H9 (cell line): ENCODE data around the gene ING5. TPM values are rescaled to one million over a fixed set of nuclear protein-coding genes. Genes with fewer than 3 reads are reported as not detected.

Experiments
- DNase-seq: peaks from one replicate; pipeline ENCODE4 v3.0.0-alpha.2; 2017
- H2AFZ ChIP-seq: one replicate; pipeline ENCODE4 v1.6.1; 2013; ENCODE audit warnings: mild to moderate bottlenecking, low read length, control low read depth, moderate library complexity
- H2AK5ac ChIP-seq: 2 replicates; pipeline ENCODE4 v1.6.1; 2013; ENCODE audit warnings: low read length, control low read depth, mixed read lengths; ENCODE audit not compliant: insufficient read length
- H2BK120ac ChIP-seq: one replicate; pipeline ENCODE4 v1.6.1; 2013; ENCODE audit warnings: low read depth, mild to moderate bottlenecking, low read length, control low read depth, inconsistent platforms; ENCODE audit not compliant: poor library complexity, severe bottlenecking
- H2BK12ac ChIP-seq: 2 replicates; pipeline ENCODE4 v1.6.1; 2013; ENCODE audit warnings: low read length, control low read depth, mixed read lengths, low read depth; ENCODE audit not compliant: insufficient read length
- H2BK15ac ChIP-seq: 2 replicates; pipeline ENCODE4 v1.6.1; 2013; ENCODE audit warnings: low read depth, low read length, control low read depth
- H2BK20ac ChIP-seq: one replicate; pipeline ENCODE4 v1.6.1; 2013; ENCODE audit warnings: low read depth, mild to moderate bottlenecking, low read length, control low read depth, inconsistent platforms; ENCODE audit not compliant: poor library complexity, severe bottlenecking
- H2BK5ac ChIP-seq: 2 replicates; pipeline ENCODE4 v1.6.1; 2013; ENCODE audit warnings: low read length, control low read depth, mixed read lengths; ENCODE audit not compliant: insufficient read length
- H3K14ac ChIP-seq: 2 replicates; pipeline ENCODE4 v1.6.1; 2013; ENCODE audit warnings: low read length, control low read depth; ENCODE audit not compliant: insufficient read depth
- H3K18ac ChIP-seq: 2 replicates; pipeline ENCODE4 v1.6.1; 2013; ENCODE audit warnings: low read depth, mild to moderate bottlenecking, mixed read lengths, low read length, control low read depth; ENCODE audit not compliant: insufficient read length
- H3K23ac ChIP-seq: 2 replicates; pipeline ENCODE4 v1.6.1; 2013; ENCODE audit warnings: low read length, control low read depth, mixed read lengths, low read depth; ENCODE audit not compliant: insufficient read length
- H3K23me2 ChIP-seq: 2 replicates; pipeline ENCODE4 v1.6.1; 2013; ENCODE audit warnings: low read depth, mild to moderate bottlenecking, mixed read lengths, low read length, control low read depth; ENCODE audit not compliant: insufficient read length, poor library complexity, severe bottlenecking
- H3K27ac ChIP-seq: 2 replicates; pipeline ENCODE4 v1.5.1; 2013; ENCODE audit warnings: low read length, control low read depth, mixed read lengths, low read depth; ENCODE audit not compliant: insufficient read length
- H3K27me3 ChIP-seq: 2 replicates; pipeline ENCODE4 v1.6.1; 2013; ENCODE audit warnings: low read length, control low read depth, inconsistent platforms; ENCODE audit not compliant: insufficient read depth
- H3K4ac ChIP-seq: 2 replicates; pipeline ENCODE4 v1.6.1; 2013; ENCODE audit warnings: low read depth, mild to moderate bottlenecking, control low read depth, inconsistent platforms, low read length, moderate library complexity
- H3K4me1 ChIP-seq: 2 replicates; pipeline ENCODE4 v1.6.1; 2013; ENCODE audit warnings: low read length, control low read depth, inconsistent platforms; ENCODE audit not compliant: insufficient read depth
- H3K4me2 ChIP-seq: 2 replicates; pipeline ENCODE4 v1.6.1; 2013; ENCODE audit warnings: low read length, control low read depth, mixed read lengths; ENCODE audit not compliant: insufficient read length, insufficient read depth
- H3K56ac ChIP-seq: 2 replicates; pipeline ENCODE4 v1.6.1; 2013; ENCODE audit warnings: low read depth, mild to moderate bottlenecking, mixed read lengths, low read length, control low read depth; ENCODE audit not compliant: insufficient read length
- H3K79me1 ChIP-seq: 2 replicates; pipeline ENCODE4 v1.6.1; 2013; ENCODE audit warnings: low read depth, mild to moderate bottlenecking, moderate library complexity, low read length, control low read depth, inconsistent platforms; ENCODE audit not compliant: insufficient read depth, poor library complexity, severe bottlenecking
- H3K79me2 ChIP-seq: 2 replicates; pipeline ENCODE4 v1.6.1; 2013; ENCODE audit warnings: low read length, control low read depth, inconsistent platforms; ENCODE audit not compliant: insufficient read depth
- H3K9ac ChIP-seq: 2 replicates; pipeline ENCODE4 v1.6.1; 2013; ENCODE audit warnings: low read length, control low read depth, mixed read lengths; ENCODE audit not compliant: insufficient read length; ENCODE audit errors: extremely low read depth
- H3K9me3 ChIP-seq: one replicate; pipeline ENCODE4 v1.6.1; 2013; ENCODE audit warnings: low read depth, low read length, inconsistent platforms; ENCODE audit not compliant: control insufficient read depth
- H3T11ph ChIP-seq: one replicate; pipeline ENCODE4 v1.6.1; 2013; ENCODE audit warnings: mild to moderate bottlenecking, low read length, control low read depth, inconsistent platforms
- H4K20me1 ChIP-seq: one replicate; pipeline ENCODE4 v1.6.1; 2013; ENCODE audit not compliant: control insufficient read depth, insufficient read length, insufficient read depth
- H4K5ac ChIP-seq: 2 replicates; pipeline ENCODE4 v1.6.1; 2013; ENCODE audit warnings: low read depth, mild to moderate bottlenecking, mixed read lengths, low read length, control low read depth; ENCODE audit not compliant: insufficient read length
- H4K8ac ChIP-seq: replicated peaks from 2 replicates; pipeline ENCODE4 v1.6.1; 2013; ENCODE audit warnings: low read length, control low read depth, mixed read lengths, low read depth; ENCODE audit not compliant: insufficient read length
- H4K91ac ChIP-seq: 2 replicates; pipeline ENCODE4 v1.6.1; 2013; ENCODE audit warnings: low read depth, mild to moderate bottlenecking, moderate library complexity, mixed read lengths, low read length, control low read depth; ENCODE audit not compliant: insufficient read length
- H3K27ac Mint-ChIP-seq, 3 experiments: 2 replicates in 2 of 3; 3 replicates in 1 of 3; pipeline ENCODE4 v1.8.0; 2020 to 2021; ENCODE audit warnings: mixed read lengths in 3 of 3, mild to moderate bottlenecking in 1 of 3, moderate library complexity in 1 of 3
- H3K27me3 Mint-ChIP-seq: 2 replicates; pipeline ENCODE4 v1.8.0; 2021; ENCODE audit warnings: low read depth, mild to moderate bottlenecking, moderate library complexity, mixed read lengths
- H3K36me3 Mint-ChIP-seq, 3 experiments: 2 replicates in 2 of 3; 3 replicates in 1 of 3; pipeline ENCODE4 v1.8.0; 2020 to 2021; ENCODE audit warnings: low read depth in 3 of 3, mixed read lengths in 3 of 3; ENCODE audit not compliant: insufficient read depth in 1 of 3
- H3K4me1 Mint-ChIP-seq, 2 experiments: 2 replicates each; pipeline ENCODE4 v1.8.0; 2020; ENCODE audit warnings: mixed read lengths in 2 of 2
- H3K4me3 Mint-ChIP-seq, 2 experiments: 2 replicates in 1 of 2; 3 replicates in 1 of 2; pipeline ENCODE4 v1.8.0; 2020 to 2021; ENCODE audit warnings: mild to moderate bottlenecking in 2 of 2, mixed read lengths in 2 of 2, moderate library complexity in 1 of 2
- H3K9me3 Mint-ChIP-seq, 2 experiments: 2 replicates in 1 of 2; 3 replicates in 1 of 2; pipeline ENCODE4 v1.8.0; 2020; ENCODE audit warnings: mild to moderate bottlenecking in 2 of 2, mixed read lengths in 2 of 2, moderate library complexity in 1 of 2
- CTCF ChIP-seq: fragments of 200-600 bp; sonication (generic); conservative IDR thresholded peaks from 3 replicates; pipeline ENCODE4 v1.8.0; 2021; ENCODE audit warnings: antibody characterized with exemption, mild to moderate bottlenecking
- WGBS: extraction: QIAGEN DNeasy Blood & Tissue Kit; methylation state at CpG from one replicate; pipeline ENCODE4 v1.1.7; 2013; ENCODE audit warnings: missing lambda C conversion rate, low lambda C conversion rate, mixed read lengths; ENCODE audit not compliant: insufficient read length; ENCODE audit errors: extremely low coverage; 5-methylcytosine and 5-hydroxymethylcytosine counted together
- total RNA-seq: library from RNA; stranded (reverse); gene quantifications from 2 replicates; pipeline ENCODE4 v1.2.1, GENCODE V29; 2021

Gene ING5
- total RNA-seq, 1 experiment from 2014 or later = 66.0 TPM

- H3K4ac ChIP-seq = no peak within 1 kb of the TSS
- H3K23ac ChIP-seq = no peak within 1 kb of the TSS
- peaks cover 0 to 6% (median 4%) of the 10 kb centered on the region in 3 experiments; a peak in 2 of 7 replicates for H3K36me3 Mint-ChIP-seq
- 0 out of 4 replicates have a peak, but pooled peaks cover 2 to 5% of the 10 kb centered on the region in 2 experiments for H3K4me1 Mint-ChIP-seq
- H4K5ac ChIP-seq = no peak within 1 kb of the TSS
- no peak within 1 kb of the TSS for H3T11ph ChIP-seq
- no peaks in the 10 kb centered on the region for H3K79me2 ChIP-seq
- no peak within 1 kb of the TSS for H3K27ac ChIP-seq
- no peaks in the 10 kb centered on the region for H3K79me1 ChIP-seq
- H3K18ac ChIP-seq = no peak within 1 kb of the TSS
- no peak within 1 kb of the TSS for H3K56ac ChIP-seq
- H3K27me3 Mint-ChIP-seq = peaks cover 23% of the 10 kb centered on the region
- H3K9ac ChIP-seq = peak within 1 kb of the TSS; percentile 2
- H4K20me1 ChIP-seq = peaks cover 7% of the 10 kb centered on the region
- H3K27ac Mint-ChIP-seq = no peak within 1 kb of the TSS
- H3K9me3 Mint-ChIP-seq = no peaks in the 10 kb centered on the region
- H2BK20ac ChIP-seq = no peak within 1 kb of the TSS
- WGBS = no CpG with 5 or more reads among the region's 98 CpGs
- no peaks in the 10 kb centered on the region for H3K9me3 ChIP-seq
- no peak within 1 kb of the TSS for H2AK5ac ChIP-seq
- H3K4me3 Mint-ChIP-seq = peak within 1 kb of the TSS; percentile 73 to 84
- no peak within 1 kb of the TSS for H2BK12ac ChIP-seq
- no peak for TF ChIP-seq CTCF
- H2BK120ac ChIP-seq = no peak within 1 kb of the TSS
- no peak within 1 kb of the TSS for H2BK5ac ChIP-seq
- H3K27me3 ChIP-seq = no peaks in the 10 kb centered on the region
- no peak within 1 kb of the TSS for H4K8ac ChIP-seq
- H3K14ac ChIP-seq = peak within 1 kb of the TSS; percentile 32; the same call in 1 of the 2 replicates
- H3K23me2 ChIP-seq = peaks cover 12% of the 10 kb centered on the region
- DNase-seq = peak; percentile 94
- no peak within 1 kb of the TSS for H4K91ac ChIP-seq
- H2AFZ ChIP-seq = no peak within 1 kb of the TSS
- no peak within 1 kb of the TSS for H2BK15ac ChIP-seq
- H3K4me2 ChIP-seq = peak within 1 kb of the TSS; percentile 76
- no peaks in the 10 kb centered on the region for H3K4me1 ChIP-seq
These were observed 32.8 kb downstream of the ING5 start, which contains the start of gene D2HGDH for GRCh38 chr2:241734467-241735208. Gene D2HGDH, plus strand, starts transcription at chr2:241734630. Its CDS starts 595 bp downstream, at chr2:241735225.
